Heart right ventricle (tissue), 16 donors: ENCODE results near the gene MED29. TPM values are rescaled to one million over a fixed set of nuclear protein-coding genes. Genes with fewer than 3 reads are reported as not detected.

Source experiments
- ATAC-seq, 8 donors: fragments of 200-7000 bp; cut with Tn5 transposase; one replicate each; pipeline ENCODE4 v1.9.1; 2020; ENCODE audit warnings: mild to moderate bottlenecking in 8 of 8, moderate library complexity in 8 of 8, moderate number of reproducible peaks in 1 of 8
- DNase-seq, 2 donors: peaks; one replicate each; pipeline ENCODE4 v3.0.0-alpha.2; 2020
- H3K27ac ChIP-seq, 10 donors: fragments of 200-600 bp; sonication (generic) in 2 of 10; one replicate each; pipeline versions ENCODE4 v1.5.0 to v1.8.0; 2020 to 2022; ENCODE audit warnings: mild to moderate bottlenecking in 3 of 10
- H3K27me3 ChIP-seq, 7 donors: fragments of 200-600 bp; one replicate each; pipeline ENCODE4 v1.8.0; 2021 to 2022; ENCODE audit warnings: mild to moderate bottlenecking in 2 of 7
- H3K36me3 ChIP-seq, 9 donors: fragments of 200-600 bp; sonication (generic) in 1 of 9; one replicate each; pipeline versions ENCODE4 v1.5.0 to v1.8.0; 2020 to 2022; ENCODE audit warnings: mild to moderate bottlenecking in 2 of 9
- H3K4me1 ChIP-seq, 9 donors: fragments of 200-600 bp; sonication (generic) in 1 of 9; one replicate each; pipeline versions ENCODE4 v1.5.0 to v1.8.0; 2020 to 2022; ENCODE audit warnings: mild to moderate bottlenecking in 4 of 9
- H3K4me3 ChIP-seq, 10 donors: fragments of 200-600 bp; sonication (generic) in 2 of 10; one replicate each; pipeline versions ENCODE4 v1.5.0 to v1.8.0; 2020 to 2022; ENCODE audit warnings: mild to moderate bottlenecking in 7 of 10, moderate library complexity in 2 of 10
- H3K9me3 ChIP-seq, 11 donors: fragments of 200-600 bp in 10 of 11; sonication (generic) in 2 of 11; one replicate each; pipeline versions ENCODE4 v1.5.0 to v1.8.0; 2013 to 2022; ENCODE audit warnings: mild to moderate bottlenecking in 2 of 11, control low read depth in 1 of 11, moderate library complexity in 1 of 11
- CTCF ChIP-seq, 9 donors: fragments of 200-600 bp; sonication (generic) in 2 of 9; IDR thresholded peaks; one replicate each; pipeline versions ENCODE4 v1.5.0 to v1.8.0; 2021 to 2022; ENCODE audit warnings: antibody characterized with exemption in 9 of 9, mild to moderate bottlenecking in 5 of 9, moderate library complexity in 1 of 9
- WGBS, 2 donors: extraction: QIAGEN DNeasy Blood & Tissue Kit; methylation state at CpG; one replicate each; pipeline ENCODE4 v1.1.7; 2013; ENCODE audit warnings: inconsistent platforms in 1 of 2; 5-methylcytosine and 5-hydroxymethylcytosine counted together
- intact Hi-C, 10 donors: fragments of 100-400 bp; cut with DNase I; formaldehyde crosslinking; loops; one replicate each; pipeline versions ENCODE4 v1.11.1 to v1.14.2; 2022
- polyA plus RNA-seq, 2 donors: library from polyadenylated mRNA; stranded (reverse); fragments of 200-250 nt; gene quantifications; one replicate each; pipeline ENCODE4 v1.2.3, GENCODE V29; 2013
- total RNA-seq, 10 donors: library from RNA; stranded (reverse); fragmentation: NEBNext Ultra II Directional in 3 of 10; extraction: Animal tissue kit (Norgen Biotek cat#: 25700) in 3 of 10; gene quantifications; one replicate each; pipeline versions ENCODE4 v1.2.1 to v1.2.4, GENCODE V29; 2021 to 2023
- donor health status: Arrhythmogenic right ventricular cardiomyopathy.
- donor health status: ischemic (EF 13 %, LVEDD 7.1; RV severe dilation, severe dysfunction).
- donor health status: healthy with polysubstance abuse.
- donor health status: DM: no; HTN: yes; CAD: no.
- donor health status: DM: no; HTN: no; CAD: no.
- donor health status: ischemic (EF 25% LVEDD 6.9; RV normal size, moderate dysfunction).
- donor health status: ischemic (EF 25% LVEDD 5.7; RV mildly dilated, moderate dysfunction).
- donor health status: healthy.
- donor health status: DM: yes; HTN: yes; CAD: no.
- donor health status: Ischemic cardiomyopathy.
- donor health status: ischemic (EF 35%, LVEDD 5.7; RV mildly dilated, moderate dysfunction).
- donor health status: nonischemic (EF 11% LVEDD 7.7; RV severe dilation, severe dysfunction).
- donor health status: DM: yes; HTN: yes; CAD: no.
- donor health status: PGD.
- donor health status: ischemic (EF 29% LVEDD 5.4; RV normal size, mild dysfunction).
- donor health status: nonischemic (EF 23%, LVEDD 6.1; RV moderate dilation, normal function).

The MED29 gene
- total and polyA plus RNA-seq, 12 donors: 16.2 to 32.3 (median 27.1) TPM

- TF ChIP-seq CTCF (IDR thresholded peaks at IDR 0.05): no peak
- Histone ChIP-seq H3K27me3 (no peaks in the 10 kb centered on the region), H3K9me3 (no peaks in the 10 kb centered on the region), H3K4me3 (no peak overlapping the region), H3K27ac (peak overlapping the region in 6 of 10 donors; percentile 19 to 50 (median 36)), H3K36me3 (peaks cover 0 to 96% (median 27%) of the 10 kb centered on the region in 9 donors), H3K4me1 (peaks cover 3 to 24% (median 20%) of the 10 kb centered on the region in 9 donors)
- intact Hi-C loops: no loop called here
- DNase-seq: peak; percentile 23 to 33
- ATAC-seq: peak; percentile 23 to 79 (median 63)
- WGBS, 2 donors: 65 to 77% methylated on average over 5 of the region's 5 CpGs
Observed at GRCh38 chr19:39363901-39364457, 27.2 kb upstream of the MED29 start.

DNA sequence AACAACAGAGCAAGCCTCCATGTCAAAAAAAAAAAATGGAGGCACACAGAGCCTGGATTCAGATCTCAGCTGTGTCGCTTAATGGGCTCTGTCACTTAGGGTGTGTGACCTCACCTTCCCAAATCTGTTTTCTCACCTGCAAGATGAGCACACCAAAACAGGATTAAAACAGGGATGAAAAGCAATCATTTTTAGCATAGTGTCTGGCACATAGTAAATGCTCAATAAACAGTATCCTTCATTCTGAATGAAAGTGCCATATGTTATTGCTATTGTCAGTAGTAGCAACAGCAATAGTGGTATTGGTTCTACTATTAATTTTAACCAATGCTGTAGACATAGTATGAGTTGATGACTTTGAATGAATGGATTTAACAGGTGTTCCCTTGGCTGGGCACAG is 25.6 kb upstream of the MED29 start:
- no peaks in the 10 kb centered on the region for H3K27me3 ChIP-seq
- intact Hi-C loops: no loop called here
- DNase-seq: no peak
- H3K9me3 ChIP-seq: no peaks in the 10 kb centered on the region
- H3K27ac ChIP-seq: no peak overlapping the region
- 100% methylated on average over 1 of the region's 1 CpG for WGBS, 2 donors
- H3K4me3 ChIP-seq: no peak overlapping the region
- H3K36me3 ChIP-seq: peaks cover 0 to 96% (median 26%) of the 10 kb centered on the region in 9 donors
- no peak for ATAC-seq
- no peak for TF ChIP-seq CTCF (IDR thresholded peaks at IDR 0.05)
- peaks cover 3 to 24% (median 20%) of the 10 kb centered on the region in 9 donors for H3K4me1 ChIP-seq

DNA sequence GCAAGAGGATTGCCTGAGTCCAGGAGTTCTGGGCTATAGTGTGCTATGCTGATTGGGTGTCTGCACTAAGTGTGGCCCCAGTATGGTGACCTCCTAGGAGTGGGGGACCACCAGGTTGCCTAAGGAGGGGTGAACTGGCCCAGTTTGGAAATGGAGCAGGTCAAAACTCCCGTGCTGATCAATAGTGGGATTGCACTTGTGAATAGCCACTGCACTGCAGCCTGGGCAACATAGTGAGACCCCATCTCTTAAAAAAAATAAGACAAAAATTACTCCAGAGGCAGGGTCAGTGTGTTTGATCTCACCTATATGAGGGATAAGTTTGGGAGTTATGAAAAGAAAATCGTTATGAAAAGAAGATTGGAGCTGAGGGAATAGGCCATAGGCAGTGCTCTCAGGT is 22.0 kb upstream of the MED29 start:
- H3K27me3 ChIP-seq: no peaks in the 10 kb centered on the region
- ATAC-seq (no peak), DNase-seq (no peak)
- peaks cover 0 to 96% (median 18%) of the 10 kb centered on the region in 9 donors for H3K36me3 ChIP-seq
- 86 to 93% methylated on average over 2 of the region's 2 CpGs for WGBS, 2 donors
- TF ChIP-seq CTCF (IDR thresholded peaks at IDR 0.05): no peak
- no peak overlapping the region for H3K4me3 ChIP-seq
- intact Hi-C loops: no loop called here
- H3K9me3 ChIP-seq: no peaks in the 10 kb centered on the region
- peaks cover 8 to 31% (median 21%) of the 10 kb centered on the region in 9 donors for H3K4me1 ChIP-seq
- H3K27ac ChIP-seq: no peak overlapping the region

DNA sequence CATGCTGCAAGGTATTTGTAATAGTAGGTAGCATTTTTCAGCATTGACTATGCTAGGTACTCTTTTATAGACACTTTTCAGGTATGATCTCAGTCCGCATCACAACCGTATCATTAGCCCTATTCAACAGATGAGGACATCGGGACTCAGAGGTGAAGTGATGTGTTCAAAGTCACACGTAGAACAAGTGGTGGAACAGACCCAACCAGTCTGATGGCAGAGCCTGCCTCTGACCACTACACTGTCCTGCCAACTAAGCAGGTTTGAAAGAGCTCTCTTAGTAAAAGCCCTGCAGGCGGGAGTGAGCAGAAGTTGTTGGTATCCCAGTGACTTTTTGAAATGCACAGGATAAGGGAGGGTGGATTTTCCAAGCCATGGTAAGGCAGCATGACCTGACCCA is 20.4 kb upstream of the MED29 start:
- TF ChIP-seq CTCF (IDR thresholded peaks at IDR 0.05): no peak
- no peaks in the 10 kb centered on the region for H3K9me3 ChIP-seq
- H3K27ac ChIP-seq: no peak overlapping the region
- H3K4me3 ChIP-seq: no peak overlapping the region
- no peak for DNase-seq
- WGBS, 2 donors: 93 to 94% methylated on average over 5 of the region's 5 CpGs
- peaks cover 8 to 26% (median 21%) of the 10 kb centered on the region in 9 donors for H3K4me1 ChIP-seq
- intact Hi-C loops: no loop called here
- H3K36me3 ChIP-seq: peaks cover 0 to 97% (median 20%) of the 10 kb centered on the region in 9 donors
- no peaks in the 10 kb centered on the region for H3K27me3 ChIP-seq
- ATAC-seq: no peak
